ENCODE measurements around the gene GRIN2A.

GRIN2A gene

GRCh38 chr16:10083301-10083700 lies 98.9 kb downstream of the GRIN2A start:
- FAIRE-seq = no peak

DNA sequence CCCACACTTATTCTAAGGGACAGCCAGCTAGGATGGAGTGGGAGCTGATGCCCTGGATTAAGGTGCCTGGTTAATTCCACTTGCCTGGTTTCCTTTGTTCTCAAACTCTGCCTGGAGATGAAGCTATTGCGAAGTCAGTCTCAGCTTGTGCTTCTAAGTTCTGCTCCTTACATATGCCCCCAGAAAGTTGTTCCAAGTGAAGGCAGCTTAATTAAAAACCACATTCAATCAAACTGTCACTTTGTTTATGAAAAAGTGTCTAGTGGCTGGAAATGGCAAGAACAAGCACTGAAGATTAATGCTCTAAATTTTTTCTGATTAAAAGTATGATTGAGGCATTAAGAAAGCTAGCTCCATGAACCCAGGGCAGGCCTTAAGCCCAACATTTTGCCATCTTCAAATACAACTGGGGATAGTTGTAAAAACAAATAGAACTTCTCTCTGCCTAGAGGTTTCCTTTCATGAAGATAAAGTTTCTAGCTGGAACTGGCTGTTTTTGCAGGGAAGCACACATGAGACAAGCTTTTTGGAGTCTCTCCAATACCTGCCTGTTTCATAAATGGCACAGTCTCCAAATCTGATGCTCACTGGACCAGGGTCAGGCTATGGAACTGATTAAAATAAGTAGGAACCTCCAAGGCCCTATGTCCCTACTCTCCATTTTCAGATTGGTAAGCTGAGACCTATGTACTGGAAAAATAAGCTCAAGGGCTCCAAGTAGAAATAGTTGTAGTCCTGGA lies 100.9 kb downstream of the GRIN2A start:
- FAIRE-seq = no peak

GRCh38 chr16:10080051-10080772 lies 102.0 kb downstream of the GRIN2A start:
- no peak for FAIRE-seq

DNA sequence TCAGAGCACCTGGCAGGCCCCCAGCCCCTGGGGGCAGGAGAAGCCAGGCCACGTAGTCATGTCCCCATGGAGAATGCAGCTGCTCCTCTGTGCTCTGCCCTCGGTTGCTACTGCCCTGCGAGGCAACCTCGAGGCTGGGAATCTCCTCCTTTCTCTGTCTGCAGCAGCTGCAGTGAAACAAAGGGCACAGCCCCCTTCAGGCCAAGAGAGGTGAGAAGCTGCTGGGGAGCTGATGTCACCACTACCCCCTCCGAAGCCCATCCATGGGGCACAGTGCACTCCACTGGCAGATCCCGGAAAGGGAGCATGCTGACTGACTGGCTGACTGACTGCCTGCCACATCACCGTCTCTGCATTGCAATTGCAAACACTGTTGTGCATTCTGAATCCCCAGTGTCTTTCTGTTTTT lies 103.7 kb downstream of the GRIN2A start:
- FAIRE-seq = no peak

- FAIRE-seq = no peak
Measured at GRCh38 chr16:10077861-10078260, 104.4 kb downstream of the GRIN2A start.

DNA sequence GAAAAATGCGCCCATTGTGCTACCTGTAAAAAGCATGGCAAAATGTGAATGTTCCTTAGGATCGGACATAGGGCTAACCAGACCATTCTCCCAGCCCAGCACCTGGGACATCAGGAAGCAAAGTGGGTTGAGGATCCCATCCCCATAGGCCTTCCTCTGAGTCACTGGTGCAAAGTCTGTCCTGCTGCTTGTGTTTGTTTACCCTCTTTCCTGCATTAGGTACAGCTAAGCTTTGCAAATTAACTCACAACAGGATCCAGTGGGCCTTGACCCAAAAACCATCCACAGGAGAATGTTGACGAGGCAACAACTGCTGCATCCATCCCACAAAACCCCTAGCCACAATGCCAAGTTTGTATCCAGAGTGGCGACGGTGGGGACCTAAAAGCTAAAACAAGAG lies 106.2 kb downstream of the GRIN2A start:
- FAIRE-seq = no peak

- no peak for FAIRE-seq
Measured at GRCh38 chr16:10070591-10070990, 111.6 kb downstream of the GRIN2A start.

DNA sequence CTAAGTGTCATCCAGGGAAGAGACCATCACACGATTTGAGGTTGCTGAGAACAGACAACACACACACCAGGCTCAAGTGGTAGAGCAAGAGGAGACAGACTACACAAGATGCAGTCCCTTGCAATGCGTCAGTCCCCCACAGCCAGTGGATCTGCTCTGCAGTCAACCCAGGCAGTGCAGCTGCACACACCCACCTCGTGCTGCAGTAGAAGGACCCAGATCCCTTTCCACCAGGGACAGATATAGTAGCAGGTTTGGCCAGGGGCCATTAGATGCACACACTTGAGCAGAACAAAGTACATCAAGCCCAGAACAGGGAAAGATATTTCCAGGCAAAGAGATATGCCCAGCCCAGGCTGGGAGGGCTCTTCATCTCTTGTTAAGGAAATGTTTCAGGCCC lies 112.9 kb downstream of the GRIN2A start:
- FAIRE-seq = no peak

DNA sequence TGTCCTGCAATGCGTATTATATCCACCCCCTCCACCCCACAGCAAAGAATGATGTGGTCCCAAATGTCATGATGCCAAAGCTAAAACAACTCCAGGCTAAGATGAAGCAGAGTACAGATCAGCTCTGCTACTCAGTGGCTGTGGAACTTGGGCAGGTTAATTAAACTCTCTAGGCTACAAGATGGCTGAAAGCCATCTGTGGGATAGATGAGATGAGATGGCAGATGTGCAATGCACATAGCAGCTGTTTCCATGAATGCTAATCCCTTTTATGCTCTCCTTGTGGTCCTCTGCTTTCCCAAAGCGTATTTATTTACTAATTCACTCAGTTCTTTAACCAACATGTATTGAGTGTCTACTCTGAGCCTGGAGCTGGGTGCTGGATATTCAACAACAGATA lies 114.4 kb downstream of the GRIN2A start:
- FAIRE-seq = no peak

GRCh38 chr16:10067406-10067805 lies 114.8 kb downstream of the GRIN2A start:
- FAIRE-seq = no peak

DNA sequence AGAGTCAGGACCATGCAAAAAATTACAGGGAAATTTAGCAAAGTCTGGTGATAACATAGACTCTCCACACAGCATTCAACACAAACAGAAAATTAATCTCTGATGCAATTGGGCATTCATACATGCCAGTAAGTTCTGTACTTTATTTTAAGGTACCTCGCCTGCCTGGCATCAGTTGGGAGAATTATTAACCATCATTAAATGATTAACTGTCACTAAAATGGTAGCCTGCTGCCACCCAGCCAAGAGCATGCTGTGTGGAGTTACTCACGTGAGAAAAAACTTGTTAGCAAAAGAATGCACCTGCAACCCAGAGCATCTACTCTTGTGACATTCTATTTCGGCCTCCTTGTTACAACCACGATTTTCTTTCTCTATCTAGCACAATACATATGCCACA lies 117.2 kb downstream of the GRIN2A start:
- no peak for FAIRE-seq

- no peak for FAIRE-seq
Measured at GRCh38 chr16:10048850-10049249, 133.4 kb downstream of the GRIN2A start.

DNA sequence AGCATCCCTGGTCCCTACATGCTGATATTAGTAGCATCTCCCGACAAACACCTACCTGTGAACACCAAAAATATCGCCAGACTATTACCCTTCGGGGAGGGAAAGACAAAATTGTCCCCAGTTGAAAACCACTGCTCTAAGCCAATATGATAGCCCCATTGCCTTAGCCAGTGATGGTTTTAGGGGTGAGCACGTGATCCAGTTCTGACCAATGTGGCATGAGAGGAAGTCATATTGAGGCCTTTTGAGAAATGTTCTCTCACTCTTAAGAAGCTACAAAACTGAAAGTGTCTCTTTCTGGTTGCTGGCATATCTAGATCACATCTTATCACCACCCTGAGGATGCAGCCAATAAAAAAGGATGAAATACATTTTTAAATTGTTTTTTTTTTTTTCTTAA lies 136.3 kb downstream of the GRIN2A start:
- no peak for FAIRE-seq

- no peak for FAIRE-seq
Measured at GRCh38 chr16:10045291-10045775, 136.9 kb downstream of the GRIN2A start.

- FAIRE-seq = no peak
Measured at GRCh38 chr16:10040136-10041080, 141.8 kb downstream of the GRIN2A start.

DNA sequence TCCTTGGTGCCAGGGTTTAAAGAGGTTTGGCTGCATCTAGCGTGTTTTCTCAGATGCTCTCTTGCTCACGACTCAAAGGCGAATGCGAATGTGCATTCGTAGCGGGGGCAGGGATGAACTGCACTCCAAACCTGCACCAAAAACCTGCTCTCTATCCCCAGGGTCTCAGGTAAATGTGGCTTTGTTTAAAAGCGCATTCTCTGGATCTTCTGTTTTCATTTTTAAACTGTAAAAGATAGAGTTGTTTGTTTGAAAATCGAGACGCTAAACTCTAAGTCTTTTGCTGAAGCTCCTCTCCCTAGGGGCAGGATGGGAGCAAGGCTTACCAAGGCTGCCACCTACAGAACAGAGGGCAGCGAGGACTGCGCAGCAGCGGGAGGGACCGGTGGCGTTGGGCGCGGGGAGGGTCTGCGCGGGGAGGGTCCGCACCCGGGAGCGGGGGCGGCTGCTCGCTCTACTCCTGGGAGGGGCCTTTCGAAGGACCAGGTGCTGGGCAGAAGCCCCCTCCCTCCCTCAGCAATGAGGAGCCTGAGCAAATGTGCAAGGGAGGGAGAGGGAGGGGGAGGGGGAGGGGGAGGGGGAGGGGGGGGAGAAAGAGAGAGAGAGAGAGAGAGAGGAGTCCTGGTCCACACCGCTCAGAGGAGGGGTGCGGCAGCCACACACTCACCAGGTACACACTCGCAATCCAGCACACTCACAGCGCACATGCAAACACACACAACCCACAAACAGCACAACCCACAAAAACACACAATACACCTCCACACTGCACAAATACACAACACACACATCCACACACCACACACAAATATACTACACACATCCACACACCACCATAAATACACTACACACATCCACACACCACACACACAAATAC lies 142.8 kb downstream of the GRIN2A start:
- no peak for FAIRE-seq

DNA sequence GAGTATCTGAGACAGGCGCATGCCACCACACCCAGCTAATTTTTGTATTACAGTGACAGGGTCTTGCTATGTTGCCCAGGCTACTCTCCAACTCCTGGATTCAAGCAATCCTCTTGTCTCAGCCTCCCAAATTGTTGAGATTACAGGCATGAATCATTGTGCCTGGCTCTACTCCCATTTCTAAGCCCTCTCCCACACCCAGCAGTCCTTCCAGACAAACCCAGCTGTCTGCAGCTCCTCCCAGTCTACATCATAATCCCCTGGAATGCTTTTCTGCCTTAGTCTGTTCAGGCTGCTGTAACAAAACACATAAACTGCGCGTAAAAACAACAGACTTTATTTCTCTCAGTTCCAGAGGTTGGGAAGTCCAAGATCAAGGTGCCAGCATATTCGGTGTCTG lies 144.5 kb downstream of the GRIN2A start:
- FAIRE-seq = no peak

- FAIRE-seq = no peak
Measured at GRCh38 chr16:10036956-10037355, 145.3 kb downstream of the GRIN2A start.

DNA sequence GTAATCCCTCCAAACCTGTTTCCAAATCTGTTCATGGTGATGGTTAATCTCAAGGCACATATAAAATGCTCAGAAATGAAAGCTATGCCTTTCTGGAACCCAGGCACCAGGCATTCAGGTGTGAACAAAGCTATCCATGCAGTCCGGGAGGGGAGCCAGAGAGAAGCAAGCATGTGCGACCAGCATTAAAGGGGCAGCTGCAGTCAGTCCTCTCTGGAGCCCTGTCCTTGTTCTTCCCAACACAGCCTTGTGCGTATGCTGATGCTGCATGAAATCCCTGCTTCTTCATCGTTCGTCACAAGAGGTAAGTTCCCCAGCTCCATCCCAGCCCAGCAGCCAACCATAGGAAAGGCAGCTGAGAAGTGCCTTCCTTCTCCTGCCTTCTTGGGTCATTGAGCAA lies 148.7 kb downstream of the GRIN2A start:
- FAIRE-seq = no peak

- FAIRE-seq = no peak
Measured at GRCh38 chr16:10031955-10032354, 150.3 kb downstream of the GRIN2A start.

- FAIRE-seq = no peak
Measured at GRCh38 chr16:10031473-10031872, 150.8 kb downstream of the GRIN2A start.

DNA sequence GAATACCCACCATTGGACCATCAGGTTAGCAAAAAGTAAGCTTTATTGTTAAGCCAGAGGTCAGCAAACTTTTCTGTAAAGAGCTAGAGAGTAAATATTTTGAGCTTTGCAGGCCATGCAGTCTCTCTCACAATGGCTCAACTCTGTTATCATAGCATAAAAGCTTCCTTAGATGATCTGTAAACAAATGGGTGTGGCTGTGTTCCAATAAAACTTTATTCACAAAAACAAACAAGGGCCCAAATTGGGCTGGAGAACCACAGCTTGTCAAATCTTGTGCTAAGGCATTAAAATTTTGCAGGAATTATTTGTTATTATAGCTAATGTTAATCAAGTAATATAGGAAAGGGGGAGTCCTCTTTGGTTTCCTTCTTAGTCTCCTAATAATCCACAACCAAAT lies 153.6 kb downstream of the GRIN2A start:
- FAIRE-seq = no peak

Measured in A204.1 (cell line).